Raji (cell line): ENCODE measurements around the gene RTL5.

Source experiments
- POLR2A ChIP-seq: IDR thresholded peaks from 2 replicates; pipeline ENCODE4 v1.6.1; 2011; ENCODE audit warnings: low read depth, low read length, control low read depth; ENCODE audit not compliant: insufficient read depth

RTL5 gene

DNA sequence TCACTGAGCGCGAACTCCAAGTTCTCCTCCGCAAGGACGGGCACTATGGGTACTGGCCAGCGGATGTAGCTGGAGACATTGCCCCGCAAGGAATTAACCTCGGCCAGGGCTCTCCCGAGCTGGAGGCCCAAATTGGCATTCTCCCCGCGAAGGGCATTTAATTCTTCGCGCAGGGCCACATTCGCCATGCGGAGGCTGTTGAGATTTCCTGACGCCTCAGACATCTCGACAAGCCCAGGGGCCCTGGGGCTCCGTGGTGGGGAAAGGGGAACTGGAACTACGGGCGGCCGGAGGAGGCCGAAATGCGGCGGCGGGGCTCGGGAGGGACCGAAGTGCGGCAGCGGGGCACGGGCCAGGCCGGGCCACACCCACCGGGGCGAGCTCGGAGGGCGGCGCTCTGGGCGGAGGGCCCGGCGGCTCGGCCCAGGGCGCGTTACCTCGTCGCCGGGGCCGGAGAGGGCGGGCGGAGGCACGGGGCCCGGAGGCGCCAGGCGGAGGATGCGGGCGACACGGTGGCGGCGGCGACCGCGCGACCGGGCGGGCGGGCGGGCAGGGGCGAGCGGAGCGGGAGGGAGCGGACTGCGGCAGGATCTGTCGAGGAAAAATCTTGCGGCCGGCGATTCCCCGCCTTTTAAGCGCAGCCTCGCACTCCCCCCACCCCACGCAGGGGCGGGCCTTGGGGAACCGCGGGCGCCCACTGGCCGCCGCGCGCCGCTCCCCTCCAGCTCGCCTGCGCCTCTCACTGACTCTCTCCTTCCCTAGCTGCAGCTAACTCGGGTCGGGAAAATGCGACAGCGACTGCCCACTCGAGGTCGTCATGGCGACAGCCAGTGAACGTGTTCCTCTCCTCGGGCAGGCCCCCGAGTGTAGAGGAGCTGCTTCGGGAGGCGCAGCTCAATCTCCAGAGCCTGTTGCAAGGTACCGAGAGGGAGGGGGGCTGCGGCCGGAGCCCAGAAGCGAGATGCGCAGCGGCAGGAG is at the start of gene RTL5:
Gene RTL5, minus strand, starts transcription at position 599 of the 978 bp plus-strand sequence.
- TF ChIP-seq POLR2A, result no peak

DNA sequence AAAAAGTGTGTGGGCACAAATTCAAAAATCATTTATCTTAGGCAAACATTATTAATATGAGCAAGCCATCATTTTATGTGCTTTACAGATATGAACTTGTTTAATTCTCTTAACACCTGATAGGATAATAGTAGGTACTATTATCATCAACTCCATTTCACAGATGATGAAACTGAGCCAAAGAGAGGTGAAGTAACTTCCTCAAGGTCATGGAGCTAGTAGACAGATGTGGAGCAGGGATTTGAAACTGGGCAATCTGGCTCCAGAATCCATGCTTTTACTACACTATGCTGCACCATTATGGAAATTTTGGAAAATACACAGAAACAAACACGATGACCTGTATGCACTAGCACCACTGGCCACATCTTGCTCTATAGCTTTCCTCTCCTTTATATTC is 48.8 kb upstream of the RTL5 start:
- no peak for TF ChIP-seq POLR2A

DNA sequence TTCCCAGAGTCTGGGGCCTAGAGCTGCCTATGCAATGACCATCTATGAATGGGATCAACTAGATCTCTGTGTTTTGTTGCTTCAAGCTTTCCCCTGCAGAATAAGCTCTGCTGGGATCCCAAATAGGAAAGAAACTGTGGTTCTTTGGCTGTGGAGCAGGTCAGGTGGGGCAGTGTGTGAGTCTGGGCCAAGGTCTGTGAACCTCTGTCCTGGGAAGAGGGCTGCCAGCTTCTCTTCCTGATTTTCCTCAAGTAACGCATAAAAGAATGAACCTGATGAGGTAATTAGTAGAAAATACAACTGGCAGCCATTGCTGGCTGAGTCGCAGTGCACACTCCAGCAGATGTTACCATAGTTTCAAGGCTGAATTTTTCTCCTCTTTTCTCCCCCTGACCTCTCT is 45.3 kb upstream of the RTL5 start:
- no peak for TF ChIP-seq POLR2A

DNA sequence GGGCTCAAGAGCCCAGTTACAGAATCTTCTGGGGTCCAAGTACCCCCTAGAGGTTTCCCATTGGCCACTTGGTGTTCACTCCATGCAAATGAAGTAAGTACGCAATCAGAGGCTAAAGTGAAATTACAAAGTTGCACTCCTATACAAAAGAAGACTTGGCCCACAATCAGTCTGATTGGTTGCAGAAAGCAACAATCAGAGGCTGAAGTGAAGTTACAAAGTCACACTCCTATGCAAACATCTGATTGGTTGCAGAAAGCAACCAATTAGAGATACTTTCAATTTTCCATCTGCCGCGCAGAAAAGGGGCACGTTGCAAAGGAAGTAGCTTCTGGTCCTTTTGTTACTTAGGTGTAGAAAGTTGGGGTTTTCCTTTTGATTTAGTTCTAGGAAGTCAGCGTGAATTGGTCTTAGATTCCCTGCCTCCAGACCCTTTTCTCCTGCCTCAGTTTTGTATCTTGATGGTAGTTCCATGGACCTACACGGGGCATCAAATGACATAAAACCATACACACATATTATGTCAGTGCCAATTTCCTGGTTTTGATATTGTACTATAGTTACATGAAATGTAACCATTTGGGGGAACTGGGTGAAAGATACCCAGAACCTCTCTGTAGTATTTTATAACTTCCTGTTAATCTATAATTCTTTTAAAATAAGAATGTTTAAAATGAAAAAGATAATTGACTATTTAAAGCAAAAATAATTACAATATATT is 37.5 kb upstream of the RTL5 start:
- TF ChIP-seq POLR2A, result no peak

DNA sequence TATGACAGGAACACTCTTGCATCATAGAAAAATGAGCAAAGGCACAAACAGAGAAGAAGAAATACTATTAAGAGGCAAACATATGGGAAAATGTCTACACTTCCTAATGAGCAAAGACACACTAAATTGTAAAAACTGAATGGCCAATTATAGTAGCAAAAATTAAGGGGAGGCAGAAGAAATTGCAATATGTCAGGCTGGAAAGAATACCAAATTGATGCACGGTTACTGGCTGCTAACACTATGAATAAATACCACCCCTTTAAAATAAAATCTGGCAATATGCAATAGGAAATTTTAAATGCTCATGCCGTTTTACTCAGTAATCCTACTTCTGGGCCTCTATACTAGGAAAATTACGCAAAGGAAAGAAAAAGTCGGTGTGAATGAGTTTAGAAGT is 33.8 kb upstream of the RTL5 start:
- TF ChIP-seq POLR2A, result no peak

DNA sequence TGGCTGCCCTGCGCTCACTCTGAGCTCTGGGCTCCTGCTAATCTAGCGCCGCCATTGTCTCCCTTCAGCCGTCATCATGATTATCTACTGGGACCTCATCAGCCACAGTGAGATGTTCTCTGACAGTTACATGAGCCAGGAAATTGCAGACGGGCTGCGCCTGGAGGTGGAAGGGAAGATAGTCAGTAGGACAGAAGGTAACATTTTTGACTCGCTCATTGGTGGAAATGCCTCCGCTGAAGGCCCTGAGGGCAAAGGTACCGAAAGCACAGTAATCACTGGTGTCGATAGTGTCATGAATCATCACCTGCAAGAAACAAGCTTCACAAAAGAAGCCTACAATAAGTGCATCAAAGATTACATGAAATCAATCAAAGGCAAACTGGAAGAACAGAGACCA is 28.1 kb upstream of the RTL5 start:
- TF ChIP-seq POLR2A, result no peak

DNA sequence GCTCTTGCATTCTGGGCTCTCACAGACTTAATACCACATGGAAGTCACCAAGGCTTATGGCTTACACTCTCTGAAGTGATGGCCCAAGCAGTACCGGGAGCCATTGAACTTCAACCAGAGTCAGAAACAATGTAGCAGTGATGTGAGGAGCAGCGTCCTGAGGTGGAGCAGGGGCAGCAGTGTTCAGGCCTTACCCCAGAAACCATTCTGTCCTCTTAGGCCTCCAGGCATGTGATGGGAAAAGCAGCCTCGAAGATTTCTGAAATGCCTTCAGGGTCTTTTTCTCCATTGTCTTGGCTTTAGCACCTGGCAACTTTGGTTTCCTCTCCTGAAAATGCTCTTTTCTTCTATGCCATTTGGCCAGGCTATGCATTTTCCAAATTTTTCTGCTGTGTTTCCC is 27.1 kb upstream of the RTL5 start:
- no peak for TF ChIP-seq POLR2A

DNA sequence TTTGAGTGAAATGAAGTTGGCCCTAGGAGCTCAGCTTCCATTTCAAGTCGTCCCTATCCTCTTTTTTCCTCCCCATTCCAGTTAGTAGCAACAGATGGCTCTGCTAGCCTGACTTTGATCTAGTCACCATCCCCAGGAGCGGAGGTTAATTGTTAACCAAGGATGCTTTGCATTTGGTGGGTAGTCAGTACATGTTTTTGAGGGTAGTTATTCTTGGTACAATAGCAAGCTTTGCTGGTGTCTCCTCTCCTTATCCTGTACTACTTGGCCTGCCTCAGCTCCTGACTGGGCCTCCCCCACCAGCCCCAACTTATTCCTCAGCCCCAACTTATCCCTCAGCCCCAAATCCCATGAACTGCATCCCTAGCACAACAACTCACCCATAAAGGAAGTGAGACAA is 14.8 kb upstream of the RTL5 start:
- TF ChIP-seq POLR2A, result no peak

DNA sequence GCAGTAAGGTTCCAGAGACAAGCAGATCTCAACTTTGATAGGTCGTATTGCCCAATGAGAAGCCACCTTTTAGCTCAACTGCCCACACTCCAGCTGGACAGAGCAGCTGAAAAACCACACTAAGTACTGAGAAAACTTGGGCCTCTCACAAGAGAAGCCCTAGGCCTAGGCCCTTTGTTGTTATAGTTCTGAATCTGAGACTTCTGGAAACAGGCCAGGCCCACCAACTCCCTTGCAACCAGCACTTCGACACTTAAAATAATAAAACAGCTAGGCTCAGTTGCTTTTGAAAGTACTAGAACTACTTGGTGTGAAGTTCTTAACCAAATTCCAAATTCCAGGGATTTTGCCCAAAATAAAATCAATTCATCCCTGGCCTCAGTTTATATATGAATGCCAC is 13.5 kb upstream of the RTL5 start:
- TF ChIP-seq POLR2A, result no peak

DNA sequence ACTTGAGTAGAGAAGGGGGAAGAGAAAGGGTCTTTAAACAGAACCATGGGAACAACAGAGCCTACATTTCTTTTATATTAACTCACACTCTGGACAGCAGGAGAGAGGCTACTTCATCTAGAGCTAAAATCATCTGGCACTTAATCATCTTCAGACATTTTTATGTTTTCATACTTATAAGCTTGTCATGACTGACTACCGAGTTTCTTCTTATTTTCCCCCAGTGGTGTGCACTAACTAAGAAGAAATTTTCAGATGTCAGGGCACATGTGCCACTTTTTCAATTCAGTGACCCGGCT is 11.8 kb upstream of the RTL5 start:
- TF ChIP-seq POLR2A, result no peak

DNA sequence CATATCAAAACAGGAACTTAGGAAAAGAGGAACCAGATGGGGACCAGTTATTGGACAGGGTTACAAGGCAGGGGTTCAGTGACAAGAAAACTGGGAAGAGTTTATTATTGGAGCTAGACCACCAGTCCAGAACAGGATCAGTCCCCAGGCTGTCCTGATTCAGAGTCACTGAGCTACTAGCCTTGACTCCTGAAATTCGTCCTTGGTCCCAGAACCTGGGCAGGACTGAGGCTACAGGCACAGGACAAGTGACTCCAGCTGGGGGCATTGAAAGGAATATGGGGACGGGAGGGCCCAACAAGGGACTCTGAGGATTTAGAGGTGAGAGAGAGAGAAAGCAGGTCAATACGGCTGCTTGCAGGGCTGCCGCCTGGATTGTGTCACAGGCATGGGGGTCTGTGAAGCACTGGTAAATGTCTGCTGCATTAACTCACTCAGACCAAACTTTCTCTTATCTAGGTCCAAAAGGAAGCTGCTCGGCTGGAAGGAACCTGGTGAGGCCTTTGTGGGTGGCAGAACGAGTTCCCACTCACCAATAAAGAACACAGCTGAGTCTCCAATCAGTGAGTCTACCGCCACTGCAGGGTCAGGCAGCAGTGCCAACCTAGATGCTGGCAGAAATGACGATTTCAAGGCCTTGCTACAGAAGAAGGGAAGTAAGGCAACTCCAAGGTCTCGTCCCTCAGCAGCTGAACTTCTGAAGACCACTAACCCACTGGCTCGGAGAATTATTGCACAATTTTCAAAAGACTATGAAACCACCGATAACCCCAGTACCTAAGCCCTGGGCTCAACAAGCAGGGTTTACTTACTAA is 11.3 kb upstream of the RTL5 start:
- TF ChIP-seq POLR2A, result no peak

DNA sequence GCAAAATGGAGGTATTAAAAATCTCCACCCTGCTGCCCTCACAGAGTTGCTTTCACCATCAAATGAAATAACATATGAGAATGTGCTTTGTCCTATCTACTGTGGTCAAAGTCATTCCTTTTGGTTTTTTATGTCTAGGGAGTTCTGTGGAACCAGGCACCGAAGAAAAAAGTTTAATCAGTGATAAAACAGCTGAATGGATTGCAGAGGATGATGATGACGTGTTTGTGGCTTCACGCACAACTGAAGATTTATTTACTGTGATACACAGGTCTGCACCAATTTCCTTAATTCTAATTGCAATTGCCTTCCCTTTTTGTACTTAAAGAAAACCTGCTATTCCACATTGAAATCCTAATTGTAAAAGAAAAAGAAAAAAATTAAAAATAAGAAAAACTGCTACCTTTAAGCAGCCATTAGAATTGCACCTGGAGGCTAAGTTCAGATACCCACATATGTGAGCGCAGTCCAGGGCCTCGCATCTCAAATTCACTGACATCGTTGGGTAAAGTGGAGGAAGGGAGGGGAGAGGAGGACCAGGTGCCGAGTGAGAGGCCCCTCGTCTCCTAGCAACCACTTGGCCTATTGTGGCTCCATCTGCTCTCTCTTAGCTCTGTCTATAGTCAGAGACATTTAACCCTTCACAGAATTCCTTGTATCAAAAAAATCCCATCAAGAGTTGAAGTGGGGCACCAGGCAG is 10.5 kb upstream of the RTL5 start:
- TF ChIP-seq POLR2A, result no peak

DNA sequence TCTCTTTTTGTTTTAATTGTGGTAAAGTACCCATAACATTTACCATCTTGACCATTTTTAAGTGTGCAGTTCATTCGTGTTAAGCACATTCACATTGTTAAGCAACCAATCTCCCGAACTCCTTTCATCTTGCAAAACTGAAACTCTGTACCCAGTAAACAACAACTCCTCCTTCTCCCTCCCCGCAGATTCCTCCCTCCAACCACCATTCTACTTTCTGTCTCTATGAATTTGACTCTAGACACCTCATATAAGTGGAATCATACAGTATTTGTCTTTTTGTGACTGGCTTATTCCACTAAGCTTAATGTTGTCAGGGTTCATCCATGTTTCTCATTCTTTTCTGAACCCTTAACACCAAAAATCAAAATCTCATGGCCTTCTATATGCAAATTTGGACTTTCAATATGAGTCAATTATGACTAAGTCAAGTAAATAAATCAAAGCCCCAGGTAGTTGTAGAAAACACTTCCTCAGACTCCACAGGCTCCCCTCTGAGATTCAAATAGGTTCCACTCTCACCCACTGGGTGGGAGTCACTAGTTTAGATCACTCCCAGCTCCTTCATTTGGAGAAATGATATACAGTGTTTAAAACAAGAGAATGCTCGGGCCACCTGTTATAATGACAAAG is 9.8 kb upstream of the RTL5 start:
- no peak for TF ChIP-seq POLR2A

DNA sequence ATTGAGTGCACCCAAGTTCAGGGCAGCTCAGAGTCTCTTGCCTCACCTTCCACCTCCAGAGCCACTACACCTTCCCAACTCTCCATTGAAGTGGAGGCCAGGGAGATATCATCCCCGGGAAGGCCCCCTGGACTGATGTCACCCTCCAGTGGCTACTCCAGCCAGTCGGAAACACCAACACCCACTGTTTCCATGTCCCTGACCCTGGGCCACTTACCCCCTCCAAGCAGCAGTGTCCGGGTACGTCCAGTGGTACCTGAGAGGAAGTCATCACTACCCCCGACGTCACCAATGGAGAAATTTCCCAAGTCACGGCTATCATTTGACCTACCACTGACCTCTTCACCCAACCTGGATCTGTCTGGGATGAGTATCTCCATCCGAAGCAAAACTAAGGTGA is 7.8 kb upstream of the RTL5 start:
- TF ChIP-seq POLR2A, result no peak

DNA sequence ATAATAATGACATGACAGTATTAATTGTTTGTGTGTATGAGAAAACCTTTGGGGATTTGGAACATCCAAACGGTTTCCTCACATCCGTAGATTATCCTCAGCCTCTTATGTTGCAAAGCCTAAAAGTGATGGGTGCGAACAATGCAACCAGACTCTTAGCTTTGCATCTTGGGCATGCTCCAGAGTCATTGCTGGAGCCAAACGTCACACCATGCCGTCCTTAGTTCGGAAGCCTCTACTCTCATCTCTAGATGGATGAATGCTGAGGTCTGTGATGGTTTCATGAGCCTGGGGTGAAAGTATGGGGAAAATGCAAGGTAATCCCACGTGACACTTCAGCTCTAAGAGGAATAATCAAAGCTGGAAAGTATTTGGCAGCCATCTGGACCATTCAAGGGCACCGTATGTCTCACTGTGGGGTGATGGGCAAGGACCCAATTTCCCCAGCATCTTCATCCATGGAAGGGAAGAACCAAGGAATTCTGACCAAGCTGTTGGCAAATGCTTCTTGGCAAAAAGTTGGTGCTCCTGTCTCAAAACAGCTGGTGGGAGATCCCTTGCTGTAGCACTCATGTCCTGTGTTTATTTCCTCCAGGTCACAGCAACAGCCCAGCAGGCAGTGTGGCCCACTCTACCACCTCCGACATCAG is 6.3 kb upstream of the RTL5 start:
- no peak for TF ChIP-seq POLR2A
